Activated CD4-positive, alpha-beta T cell treated with anti-CD3 and anti-CD28 coated beads, Interleukin-2, amount 10 ng/mL, durations not matched to agents 7 days and 5 days (primary cell): ENCODE data around the gene MFAP3L. TPM values are rescaled to one million over a fixed set of nuclear protein-coding genes. Genes with fewer than 3 reads are reported as not detected.
"Not testable (repeated sequence)": the region's sequence is repeated elsewhere in the genome, so short reads cannot be mapped to it uniquely, and the experiment has no call there.

ENCODE experiments used
- CTCF ChIA-PET: fragments of 350-600 bp; sonication (Branson Sonifier 250); formaldehyde crosslinking; loops from one replicate; lab custom pipeline; 2021; ENCODE audit warnings: antibody characterized with exemption; lab: Charles Lee
- POLR2A ChIA-PET: fragments of 350-600 bp; sonication (Branson Sonifier 250); formaldehyde crosslinking; loops from one replicate; lab custom pipeline; 2021; ENCODE audit warnings: antibody characterized with exemption; lab: Charles Lee
- DNase-seq: peaks from one replicate; pipeline ENCODE4 v3.0.0-alpha.2; 2020
- H3K27ac Mint-ChIP-seq: one replicate; pipeline ENCODE4 v1.8.0; 2021; ENCODE audit warnings: mild to moderate bottlenecking, moderate library complexity, mixed read lengths
- H3K27me3 Mint-ChIP-seq: one replicate; pipeline ENCODE4 v1.8.0; 2021; ENCODE audit warnings: mixed read lengths
- H3K36me3 Mint-ChIP-seq: one replicate; pipeline ENCODE4 v1.8.0; 2021; ENCODE audit warnings: low read depth, mixed read lengths
- H3K4me1 Mint-ChIP-seq: one replicate; pipeline ENCODE4 v1.8.0; 2021; ENCODE audit warnings: mixed read lengths
- H3K4me3 Mint-ChIP-seq: one replicate; pipeline ENCODE4 v1.8.0; 2021; ENCODE audit warnings: mild to moderate bottlenecking, moderate library complexity, mixed read lengths
- H3K9me3 Mint-ChIP-seq: one replicate; pipeline ENCODE4 v1.8.0; 2021; ENCODE audit warnings: mixed read lengths
- total RNA-seq, 2 experiments: library from RNA; stranded (reverse); gene quantifications; one replicate each; pipeline ENCODE4 v1.2.3, GENCODE V29; 2021

Gene MFAP3L
- total RNA-seq, 2 experiments from 2014 or later = 0.27 to 0.35 TPM

DNA sequence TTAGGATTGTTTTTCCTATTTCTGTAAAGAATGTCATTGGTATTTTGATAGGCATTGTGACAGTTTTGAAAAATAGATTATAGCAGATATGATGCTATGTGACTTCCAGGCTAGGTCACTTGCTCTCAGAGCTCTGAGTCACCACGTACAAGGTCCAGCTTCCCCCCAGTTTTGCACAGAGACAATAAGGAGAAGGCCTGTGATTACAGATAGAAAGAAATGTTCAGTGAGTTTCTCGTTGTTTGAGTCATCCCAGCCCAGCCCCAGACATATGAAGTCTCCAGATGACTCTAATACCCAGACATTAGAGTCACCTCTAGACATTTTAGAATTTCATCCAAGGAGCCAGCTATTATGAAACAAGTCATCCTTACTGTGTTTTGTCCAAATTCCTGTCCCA, 57.2 kb downstream of the MFAP3L start:
- ChIA-PET CTCF (no interaction called here), POLR2A (no interaction called here)
- Mint-ChIP-seq H3K27me3 (peaks cover 10% of the 10 kb centered on the region), H3K9me3 (no peaks in the 10 kb centered on the region), H3K27ac (no peak overlapping the region), H3K36me3 (no peaks in the 10 kb centered on the region), H3K4me3 (no peak overlapping the region), H3K4me1 (no peaks in the 10 kb centered on the region)
- DNase-seq = no peak

DNA sequence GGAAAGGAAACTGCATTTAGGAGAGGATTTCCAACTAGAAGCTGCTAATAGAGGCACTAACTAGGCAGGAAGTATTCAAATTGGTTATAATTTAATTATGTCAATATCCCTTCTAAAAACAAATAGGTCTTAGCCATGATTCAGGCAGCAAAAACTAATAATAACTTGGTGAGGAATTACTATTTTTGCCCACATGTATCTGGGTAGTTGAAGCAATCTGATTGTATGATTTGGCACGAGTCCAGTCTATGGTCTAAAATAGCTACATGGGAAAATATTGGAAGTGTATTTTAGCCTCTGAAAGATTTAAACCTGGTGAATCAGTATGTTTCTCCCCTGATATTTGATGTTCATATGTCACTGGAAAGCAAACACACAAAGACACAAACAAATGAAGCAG, 62.2 kb downstream of the MFAP3L start:
- no peaks in the 10 kb centered on the region for H3K4me1 Mint-ChIP-seq
- no peaks in the 10 kb centered on the region for H3K36me3 Mint-ChIP-seq
- POLR2A ChIA-PET = no interaction called here
- no peak for DNase-seq
- no peak overlapping the region for H3K27ac Mint-ChIP-seq
- H3K4me3 Mint-ChIP-seq = no peak overlapping the region
- peaks cover 10% of the 10 kb centered on the region for H3K27me3 Mint-ChIP-seq
- H3K9me3 Mint-ChIP-seq = no peaks in the 10 kb centered on the region
- CTCF ChIA-PET = interaction anchor here (0.6 kb wide), 1 partner anchor 41 kb away, joined by 3 read pairs; no protein-coding TSS in a partner anchor

DNA sequence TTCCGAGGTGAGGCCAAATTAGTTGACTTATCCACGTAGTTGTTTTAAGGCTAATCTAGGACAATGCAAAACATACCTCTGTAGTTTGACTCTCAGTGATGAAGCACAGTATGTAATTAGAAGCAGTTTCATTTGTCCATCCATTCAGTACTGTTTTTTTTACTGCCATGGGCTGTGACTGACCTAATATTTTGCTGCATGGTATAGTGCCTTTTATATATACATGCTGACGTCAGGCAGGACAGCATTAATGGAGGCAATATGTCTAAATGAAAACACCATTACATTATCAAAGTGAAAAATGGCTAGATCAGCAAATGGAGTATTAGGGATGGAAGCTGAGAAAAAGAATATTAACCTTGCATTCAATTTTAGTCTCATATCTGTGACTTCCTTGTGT, 66.9 kb downstream of the MFAP3L start:
- CTCF ChIA-PET = interaction anchor here (0.5 to 1.2 kb wide), 2 partner anchors 9 to 1263 kb away, joined by 3 to 4 read pairs; no protein-coding TSS in a partner anchor
- Mint-ChIP-seq H3K4me1 (no peaks in the 10 kb centered on the region), H3K9me3 (no peaks in the 10 kb centered on the region), H3K36me3 (no peaks in the 10 kb centered on the region), H3K27ac (no peak overlapping the region), H3K4me3 (no peak overlapping the region), H3K27me3 (no peaks in the 10 kb centered on the region)
- DNase-seq = no peak
- POLR2A ChIA-PET = no interaction called here

DNA sequence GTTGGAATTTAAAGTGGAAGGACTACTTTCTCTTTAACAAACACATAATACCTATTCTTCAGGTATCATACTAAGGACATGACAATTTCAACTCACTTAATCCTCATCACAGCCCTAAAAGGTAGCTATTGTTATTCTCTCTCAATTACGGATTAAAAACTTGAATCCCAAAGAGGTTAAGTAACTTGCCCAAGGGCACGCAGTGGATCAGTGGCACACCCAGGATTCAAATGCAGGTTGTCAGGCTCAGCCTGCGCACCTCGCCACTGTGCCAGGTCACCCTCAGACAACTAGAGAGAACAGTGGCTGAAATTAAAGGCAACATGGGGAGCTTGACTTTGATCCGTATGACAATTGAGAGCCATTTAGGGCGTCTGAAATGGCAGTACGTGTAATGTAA, 67.6 kb downstream of the MFAP3L start:
- no peak overlapping the region for H3K27ac Mint-ChIP-seq
- H3K9me3 Mint-ChIP-seq = no peaks in the 10 kb centered on the region
- no peaks in the 10 kb centered on the region for H3K36me3 Mint-ChIP-seq
- no peak for DNase-seq
- no peak overlapping the region for H3K4me3 Mint-ChIP-seq
- no peaks in the 10 kb centered on the region for H3K4me1 Mint-ChIP-seq
- ChIA-PET POLR2A (no interaction called here), CTCF (interaction anchor here (0.5 to 1.2 kb wide), 2 partner anchors 9 to 1262 kb away, joined by 3 to 4 read pairs; no protein-coding TSS in a partner anchor)
- no peaks in the 10 kb centered on the region for H3K27me3 Mint-ChIP-seq

DNA sequence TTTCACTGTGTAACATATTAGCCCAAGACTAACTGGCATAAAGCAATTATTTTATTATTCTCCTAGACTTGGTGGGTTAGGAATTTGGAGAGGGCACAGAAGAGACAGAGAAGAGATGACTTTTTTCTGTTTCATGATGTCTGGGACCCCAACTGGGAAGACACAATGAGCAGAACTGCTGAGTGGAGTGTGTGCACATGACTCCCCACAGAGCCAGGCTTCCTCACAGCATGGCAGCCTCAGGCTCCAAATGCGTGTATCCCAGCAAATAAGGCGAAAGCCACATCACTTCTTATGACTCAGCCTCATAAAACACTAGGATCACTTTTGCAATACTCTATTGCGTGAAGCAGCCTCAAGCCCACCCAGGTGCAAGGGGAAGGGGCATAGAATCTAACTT, 68.4 kb downstream of the MFAP3L start:
- ChIA-PET CTCF (interaction anchor here (0.7 kb wide), 1 partner anchor 35 kb away, joined by 4 read pairs; no protein-coding TSS in a partner anchor), POLR2A (no interaction called here)
- Mint-ChIP-seq H3K27ac (no peak overlapping the region), H3K36me3 (no peaks in the 10 kb centered on the region), H3K4me1 (peaks cover under 1% of the 10 kb centered on the region), H3K4me3 (no peak overlapping the region), H3K9me3 (no peaks in the 10 kb centered on the region), H3K27me3 (no peaks in the 10 kb centered on the region)
- no peak for DNase-seq

DNA sequence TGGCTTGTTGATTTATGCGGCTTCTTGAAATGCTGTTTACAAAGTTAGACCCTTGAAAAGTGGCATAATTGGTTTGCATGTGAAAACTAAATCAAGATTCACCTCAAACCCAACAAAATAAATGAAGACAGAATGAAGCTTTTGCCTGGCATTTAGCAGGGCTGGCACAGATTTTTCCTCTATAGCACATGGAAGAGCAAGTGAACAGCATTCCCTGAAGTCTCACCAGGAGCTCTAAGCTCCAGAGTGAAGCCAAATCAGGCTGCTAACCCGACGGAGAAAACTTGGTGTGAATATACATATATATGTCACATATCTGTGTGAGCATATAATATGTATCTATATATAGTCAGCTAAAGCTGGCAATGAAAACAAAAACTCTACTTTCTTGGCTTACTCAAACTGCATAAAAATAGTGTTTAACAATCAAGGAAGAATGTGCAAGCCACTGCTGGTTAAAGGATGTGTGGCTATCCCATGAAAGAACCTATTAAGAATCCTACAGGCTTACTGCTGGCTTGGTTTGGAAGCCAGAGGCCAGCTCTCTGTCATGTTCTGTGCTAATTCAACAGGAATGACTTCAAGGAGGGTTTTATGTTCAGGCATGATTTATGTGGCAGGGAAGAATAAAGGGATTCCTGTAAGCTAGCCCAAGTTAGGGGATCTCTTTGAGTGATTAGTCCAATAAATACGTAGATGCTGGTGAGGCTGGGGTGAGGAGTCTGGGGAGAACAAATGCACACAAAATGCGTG, 69.9 kb downstream of the MFAP3L start:
- H3K4me3 Mint-ChIP-seq = no peak overlapping the region
- CTCF ChIA-PET = no interaction called here

DNA sequence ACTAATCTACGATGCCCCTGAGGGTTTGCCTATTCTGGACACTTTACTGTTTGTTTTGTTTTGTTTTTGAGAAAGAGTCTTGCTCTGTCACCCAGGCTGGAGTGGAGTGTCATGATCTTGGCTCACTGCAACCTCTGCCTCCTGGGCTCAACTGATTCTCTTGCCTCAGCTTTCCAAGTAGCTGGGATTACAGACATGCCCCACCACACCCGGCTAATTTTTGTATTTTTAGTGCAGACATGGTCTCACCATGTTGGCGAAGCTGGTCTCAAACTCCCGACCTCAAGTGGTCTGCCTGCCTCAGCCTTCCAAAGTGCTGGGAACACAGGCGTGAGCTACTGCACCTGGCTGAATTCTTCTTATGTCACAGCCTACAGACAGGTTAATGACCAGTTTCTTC, 70.7 kb downstream of the MFAP3L start:
- ChIA-PET POLR2A (no interaction called here), CTCF (no interaction called here)
- H3K9me3 Mint-ChIP-seq = no peaks in the 10 kb centered on the region

More for the DNA sequence above, 69.9 kb downstream of the MFAP3L start:
- no peaks in the 10 kb centered on the region for H3K36me3 Mint-ChIP-seq
- H3K4me1 Mint-ChIP-seq = peaks cover 2% of the 10 kb centered on the region
- POLR2A ChIA-PET = no interaction called here
- H3K27me3 Mint-ChIP-seq = no peaks in the 10 kb centered on the region
- H3K27ac Mint-ChIP-seq = no peak overlapping the region
- H3K9me3 Mint-ChIP-seq = no peaks in the 10 kb centered on the region
- no peak for DNase-seq

DNA sequence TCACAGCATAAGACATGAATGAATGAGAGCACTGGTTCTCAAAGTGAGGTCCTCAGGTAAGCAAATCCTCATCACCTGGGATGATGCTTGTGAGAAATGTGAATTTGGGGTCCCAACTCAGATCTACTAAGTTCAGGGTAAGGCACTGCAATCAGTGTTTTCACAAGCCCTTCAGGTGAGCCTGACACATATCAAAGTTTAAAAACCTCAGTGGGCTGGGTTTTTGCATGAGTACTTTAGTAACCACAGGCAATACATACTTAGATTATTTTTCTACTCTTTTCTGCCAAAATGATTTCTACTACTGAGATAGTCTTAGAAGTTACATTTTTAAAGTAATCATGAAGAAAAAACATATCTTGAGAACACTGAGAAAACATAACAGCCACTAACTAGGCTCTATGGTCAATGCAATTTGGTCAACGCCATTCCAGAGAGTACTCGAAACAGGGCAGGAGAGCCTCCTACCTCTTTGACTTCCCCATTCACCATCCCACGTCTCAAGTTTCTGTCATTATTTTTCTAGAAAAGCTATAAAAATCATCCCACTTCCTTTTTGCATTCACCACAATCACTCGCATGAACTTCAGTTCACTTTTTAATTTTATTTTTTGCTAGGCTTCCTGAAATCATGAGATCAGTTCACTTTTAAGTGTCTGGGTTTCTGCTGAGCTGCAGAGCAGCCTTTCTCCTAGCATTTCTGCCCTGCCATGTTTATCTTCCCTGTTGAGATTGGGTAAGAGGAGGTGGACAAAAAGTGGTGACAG, 73.8 kb downstream of the MFAP3L start:
- POLR2A ChIA-PET = no interaction called here
- no peak overlapping the region for H3K4me3 Mint-ChIP-seq
- no peak overlapping the region for H3K27ac Mint-ChIP-seq
- no peaks in the 10 kb centered on the region for H3K9me3 Mint-ChIP-seq
- peaks cover 2% of the 10 kb centered on the region for H3K27me3 Mint-ChIP-seq
- CTCF ChIA-PET = no interaction called here
- no peak for DNase-seq
- no peaks in the 10 kb centered on the region for H3K36me3 Mint-ChIP-seq
- peaks cover 2% of the 10 kb centered on the region for H3K4me1 Mint-ChIP-seq

More for the DNA sequence above, 70.7 kb downstream of the MFAP3L start:
- Mint-ChIP-seq H3K27ac (no peak overlapping the region), H3K36me3 (no peaks in the 10 kb centered on the region), H3K4me1 (peaks cover 2% of the 10 kb centered on the region), H3K27me3 (no peaks in the 10 kb centered on the region), H3K4me3 (no peak overlapping the region)
- no peak for DNase-seq

DNA sequence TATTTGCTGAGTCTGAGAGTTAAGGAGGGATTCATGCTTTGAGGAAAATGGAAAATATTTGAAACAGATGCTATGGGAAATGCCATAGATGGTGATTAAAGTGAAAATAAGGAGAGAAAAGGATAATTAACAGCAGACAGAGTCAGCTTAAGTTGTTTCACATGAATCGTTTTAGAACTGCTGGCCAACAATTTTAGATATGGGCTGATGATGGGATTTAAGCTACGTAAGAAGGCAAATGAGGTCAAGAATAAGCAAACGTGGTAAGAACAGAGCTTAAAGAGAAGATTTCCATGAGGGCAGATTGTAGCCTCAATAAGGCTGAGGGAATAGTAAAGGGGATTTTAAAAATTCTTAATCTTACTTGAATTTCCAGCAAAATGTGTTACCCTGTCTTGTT, 77.9 kb downstream of the MFAP3L start:
- peaks cover 2% of the 10 kb centered on the region for H3K27me3 Mint-ChIP-seq
- CTCF ChIA-PET = interaction anchor here (0.9 to 1.4 kb wide), 2 partner anchors 12 to 13 kb away, joined by 3 read pairs; no protein-coding TSS in a partner anchor
- no peaks in the 10 kb centered on the region for H3K9me3 Mint-ChIP-seq
- peaks cover 2% of the 10 kb centered on the region for H3K4me1 Mint-ChIP-seq
- POLR2A ChIA-PET = no interaction called here
- DNase-seq = no peak
- H3K36me3 Mint-ChIP-seq = no peaks in the 10 kb centered on the region
- H3K4me3 Mint-ChIP-seq = no peak overlapping the region
- no peak overlapping the region for H3K27ac Mint-ChIP-seq

DNA sequence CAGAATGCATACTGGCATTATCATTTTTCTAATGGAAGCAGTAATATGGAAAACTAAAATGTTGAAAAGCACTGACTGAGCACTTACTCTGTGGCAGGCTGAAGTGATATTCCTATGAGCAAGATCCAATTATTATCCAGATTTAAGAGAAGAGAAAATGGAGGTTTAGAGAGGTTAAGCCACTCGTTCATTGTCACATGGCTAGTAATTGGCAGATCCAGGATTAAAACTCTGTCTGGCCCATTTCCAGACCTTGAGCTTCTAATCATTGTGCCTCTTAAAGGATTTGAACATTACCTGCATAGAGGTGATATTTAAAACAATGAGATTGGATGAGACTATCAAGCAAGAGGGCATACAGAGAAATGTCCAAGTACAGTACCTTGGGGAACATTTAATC, 80.6 kb downstream of the MFAP3L start:
- DNase-seq = no peak
- Mint-ChIP-seq H3K36me3 (no peaks in the 10 kb centered on the region), H3K4me3 (no peak overlapping the region), H3K27me3 (peaks cover 2% of the 10 kb centered on the region), H3K4me1 (no peaks in the 10 kb centered on the region), H3K9me3 (no peaks in the 10 kb centered on the region), H3K27ac (no peak overlapping the region)
- ChIA-PET CTCF (no interaction called here), POLR2A (no interaction called here)

DNA sequence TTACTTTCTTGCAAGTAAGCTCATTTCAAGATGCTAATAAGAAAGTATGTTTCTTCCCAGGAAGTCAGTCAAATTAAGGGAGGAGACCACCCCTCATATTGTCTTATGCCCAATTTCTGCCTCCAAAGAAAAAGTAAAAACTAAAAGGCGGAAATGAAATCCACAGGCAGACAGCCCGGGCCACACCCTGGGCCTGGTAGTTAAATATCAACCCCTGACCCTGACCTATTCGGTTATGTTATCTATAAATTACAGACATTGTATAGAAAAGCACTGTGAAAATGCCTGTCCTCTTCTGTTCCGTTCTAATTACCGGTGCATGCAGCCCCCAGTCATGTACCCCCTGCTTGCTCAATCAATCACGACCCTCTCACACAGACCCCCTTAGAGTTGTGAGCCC, 82.6 kb downstream of the MFAP3L start:
- H3K9me3 Mint-ChIP-seq, H3K36me3 Mint-ChIP-seq, CTCF ChIA-PET, H3K4me3 Mint-ChIP-seq, H3K27me3 Mint-ChIP-seq, H3K4me1 Mint-ChIP-seq, POLR2A ChIA-PET, H3K27ac Mint-ChIP-seq, DNase-seq: not testable (repeated sequence)

DNA sequence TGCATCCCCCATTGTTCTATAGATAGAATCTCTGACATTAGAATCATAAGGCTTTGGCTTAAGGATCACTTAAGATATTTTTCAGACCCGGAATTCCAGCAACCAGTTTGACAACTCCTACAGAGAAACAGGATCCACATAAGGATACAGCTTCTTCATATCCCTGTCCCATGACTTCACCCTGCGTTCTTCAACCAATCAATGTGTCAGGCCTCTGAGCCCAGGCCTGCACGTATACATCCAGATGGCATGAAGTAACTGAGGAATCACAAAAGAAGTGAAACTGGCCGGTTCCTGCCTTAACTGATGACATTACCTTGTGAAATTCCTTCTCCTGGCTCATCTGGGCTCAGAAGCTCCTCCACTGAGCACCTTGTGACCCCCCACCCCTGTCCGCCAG, 85.1 kb downstream of the MFAP3L start:
- no peaks in the 10 kb centered on the region for H3K36me3 Mint-ChIP-seq
- no peak overlapping the region for H3K4me3 Mint-ChIP-seq
- ChIA-PET CTCF (no interaction called here), POLR2A (no interaction called here)
- DNase-seq = no peak
- no peaks in the 10 kb centered on the region for H3K27me3 Mint-ChIP-seq
- no peak overlapping the region for H3K27ac Mint-ChIP-seq
- H3K4me1 Mint-ChIP-seq = no peaks in the 10 kb centered on the region
- H3K9me3 Mint-ChIP-seq = no peaks in the 10 kb centered on the region

DNA sequence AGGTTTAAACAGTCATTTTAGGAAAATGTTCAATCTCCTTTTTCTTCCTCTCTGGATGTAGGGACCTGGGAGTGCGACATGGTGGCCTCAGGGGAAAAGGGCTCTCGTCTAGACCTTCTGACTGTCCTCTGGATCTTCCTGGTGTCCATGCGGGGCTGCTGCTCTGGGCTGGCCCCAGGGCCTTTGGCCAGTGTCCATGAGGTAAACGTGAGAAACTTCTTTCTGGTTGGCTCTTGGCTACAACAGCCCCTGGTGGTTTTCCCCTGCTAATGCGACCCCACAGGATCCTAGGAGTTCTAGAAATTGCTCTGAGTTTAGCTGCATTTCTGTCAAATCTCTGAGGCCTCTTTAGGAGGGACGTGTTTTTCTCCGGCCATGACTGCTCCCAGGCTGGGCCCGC, 85.7 kb downstream of the MFAP3L start:
- POLR2A ChIA-PET = no interaction called here
- CTCF ChIA-PET = no interaction called here
- H3K27me3 Mint-ChIP-seq = no peaks in the 10 kb centered on the region
- H3K9me3 Mint-ChIP-seq = no peaks in the 10 kb centered on the region
- no peaks in the 10 kb centered on the region for H3K4me1 Mint-ChIP-seq
- no peaks in the 10 kb centered on the region for H3K36me3 Mint-ChIP-seq
- H3K27ac Mint-ChIP-seq = no peak overlapping the region
- DNase-seq = no peak
- H3K4me3 Mint-ChIP-seq = no peak overlapping the region
